Mucosa of stomach (tissue), 1 donor: ENCODE measurements around the gene CSMD2.

Experiments used
- H3K27me3 ChIP-seq: one replicate; pipeline ENCODE4 v1.7.0; 2013; ENCODE audit warnings: mild to moderate bottlenecking, low read length; ENCODE audit not compliant: control insufficient read depth, insufficient read depth
- H3K36me3 ChIP-seq: one replicate; pipeline ENCODE4 v1.7.0; 2013; ENCODE audit warnings: low read length; ENCODE audit not compliant: control insufficient read depth, insufficient read depth
- H3K4me1 ChIP-seq: one replicate; pipeline ENCODE4 v1.7.0; 2013; ENCODE audit warnings: mild to moderate bottlenecking, low read length; ENCODE audit not compliant: control insufficient read depth, insufficient read depth
- H3K4me3 ChIP-seq: one replicate; pipeline ENCODE4 v1.7.0; 2013; ENCODE audit warnings: low read length
- H3K9ac ChIP-seq: one replicate; pipeline ENCODE4 v1.7.0; 2013; ENCODE audit warnings: mild to moderate bottlenecking, low read length, moderate library complexity
- H3K9me3 ChIP-seq: one replicate; pipeline ENCODE4 v1.7.0; 2013; ENCODE audit warnings: mild to moderate bottlenecking, low read length, moderate library complexity; ENCODE audit not compliant: control insufficient read depth
- donor health status: Pancreatic carcinoma.

Gene CSMD2

GRCh38 chr1:34147301-34147700 is 17.7 kb downstream of the CSMD2 start:
- H3K9ac ChIP-seq: no peak overlapping the region
- no peaks in the 10 kb centered on the region for H3K27me3 ChIP-seq
- no peaks in the 10 kb centered on the region for H3K9me3 ChIP-seq
- no peaks in the 10 kb centered on the region for H3K4me1 ChIP-seq
- H3K4me3 ChIP-seq: no peak overlapping the region
- no peaks in the 10 kb centered on the region for H3K36me3 ChIP-seq

GRCh38 chr1:34144766-34145165 is 20.3 kb downstream of the CSMD2 start:
- Histone ChIP-seq H3K9me3 (no peaks in the 10 kb centered on the region), H3K27me3 (no peaks in the 10 kb centered on the region), H3K36me3 (no peaks in the 10 kb centered on the region), H3K4me3 (no peak overlapping the region), H3K9ac (no peak overlapping the region), H3K4me1 (no peaks in the 10 kb centered on the region)

- no peaks in the 10 kb centered on the region for H3K27me3 ChIP-seq
- H3K9me3 ChIP-seq: no peaks in the 10 kb centered on the region
- H3K36me3 ChIP-seq: no peaks in the 10 kb centered on the region
- no peaks in the 10 kb centered on the region for H3K4me1 ChIP-seq
- no peak overlapping the region for H3K4me3 ChIP-seq
- H3K9ac ChIP-seq: no peak overlapping the region
Measured at GRCh38 chr1:34143975-34144374, 21.1 kb downstream of the CSMD2 start.

DNA sequence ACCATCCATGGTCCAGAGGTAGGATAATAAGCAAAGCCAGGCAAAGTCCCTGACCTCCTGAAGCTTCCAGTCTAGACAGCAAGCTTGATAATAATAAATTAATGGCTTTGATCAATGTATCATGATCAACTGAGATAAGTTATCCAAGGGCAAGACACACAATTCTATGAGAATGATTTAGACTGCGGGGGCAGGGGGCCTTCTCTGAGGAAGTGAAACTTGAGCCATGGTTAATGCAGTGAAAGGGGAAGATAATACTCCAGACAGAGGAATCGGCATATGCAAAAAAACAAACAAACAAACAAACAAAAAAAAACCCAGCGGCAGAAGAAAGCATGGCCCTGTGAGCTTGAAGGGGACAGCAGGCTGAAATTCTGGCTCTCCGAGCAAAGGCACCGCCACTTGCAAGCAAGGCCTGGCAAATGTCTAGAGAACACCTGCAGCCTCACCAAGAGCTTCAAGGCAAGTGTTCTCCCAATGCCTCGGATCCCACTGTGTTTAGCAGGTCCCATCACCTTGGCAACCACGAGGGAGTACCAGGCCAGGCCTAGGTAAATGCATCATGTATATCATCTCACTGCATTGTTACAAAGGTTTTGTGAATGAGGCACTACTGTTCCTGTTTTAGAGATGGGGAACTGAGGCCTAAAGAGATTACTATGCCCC is 24.9 kb downstream of the CSMD2 start:
- H3K27me3 ChIP-seq: no peaks in the 10 kb centered on the region
- H3K36me3 ChIP-seq: no peaks in the 10 kb centered on the region
- H3K9ac ChIP-seq: no peak overlapping the region
- H3K4me3 ChIP-seq: no peak overlapping the region
- H3K9me3 ChIP-seq: no peaks in the 10 kb centered on the region
- H3K4me1 ChIP-seq: no peaks in the 10 kb centered on the region

- Histone ChIP-seq H3K9ac (no peak overlapping the region), H3K36me3 (no peaks in the 10 kb centered on the region), H3K9me3 (no peaks in the 10 kb centered on the region), H3K4me3 (no peak overlapping the region), H3K27me3 (no peaks in the 10 kb centered on the region), H3K4me1 (no peaks in the 10 kb centered on the region)
Measured at GRCh38 chr1:34137411-34137810, 27.6 kb downstream of the CSMD2 start.

GRCh38 chr1:34132161-34132420 is 32.9 kb downstream of the CSMD2 start:
- H3K4me3 ChIP-seq: no peak overlapping the region
- H3K27me3 ChIP-seq: no peaks in the 10 kb centered on the region
- no peaks in the 10 kb centered on the region for H3K9me3 ChIP-seq
- no peak overlapping the region for H3K9ac ChIP-seq
- no peaks in the 10 kb centered on the region for H3K36me3 ChIP-seq
- no peaks in the 10 kb centered on the region for H3K4me1 ChIP-seq

DNA sequence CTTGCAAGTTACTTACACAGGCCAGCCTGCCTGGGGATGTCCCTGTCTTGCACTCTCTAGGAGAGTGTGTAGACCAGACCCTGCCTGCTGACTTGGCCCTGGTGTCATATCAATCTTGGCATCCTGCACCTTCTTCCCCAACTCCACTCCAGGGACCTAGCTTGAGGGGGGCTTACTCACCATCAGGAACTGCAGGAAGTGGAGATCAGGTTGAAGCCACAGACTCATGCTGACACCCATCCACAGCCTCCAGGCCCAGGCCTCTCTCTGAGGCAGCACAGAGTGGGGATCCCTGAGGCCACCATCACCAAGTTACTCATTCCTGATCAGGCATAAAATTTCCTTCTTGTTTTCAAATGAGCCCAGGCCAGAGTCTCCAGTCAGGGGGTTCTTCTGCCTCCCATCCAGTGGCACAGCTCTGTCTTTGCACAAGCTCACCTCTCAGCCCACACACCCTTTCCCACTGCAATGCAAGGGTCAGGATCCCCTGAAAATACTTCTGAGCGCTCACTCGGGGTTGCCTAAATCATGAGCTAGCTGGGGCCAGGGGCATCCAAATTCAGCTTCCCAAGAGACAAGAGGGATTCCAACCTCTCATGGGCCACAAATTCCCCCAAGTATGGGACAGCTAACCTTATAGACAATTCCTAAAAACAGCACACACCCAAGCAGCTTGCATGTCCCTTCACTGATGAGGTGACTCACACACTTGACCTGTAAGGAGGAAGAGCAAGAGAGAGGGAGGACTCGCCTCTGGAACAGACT is 33.5 kb downstream of the CSMD2 start:
- H3K9ac ChIP-seq: no peak overlapping the region
- H3K4me3 ChIP-seq: no peak overlapping the region
- no peaks in the 10 kb centered on the region for H3K36me3 ChIP-seq
- H3K9me3 ChIP-seq: no peaks in the 10 kb centered on the region
- H3K27me3 ChIP-seq: no peaks in the 10 kb centered on the region
- no peaks in the 10 kb centered on the region for H3K4me1 ChIP-seq

- H3K9ac ChIP-seq: no peak overlapping the region
- H3K9me3 ChIP-seq: no peaks in the 10 kb centered on the region
- H3K36me3 ChIP-seq: no peaks in the 10 kb centered on the region
- H3K27me3 ChIP-seq: no peaks in the 10 kb centered on the region
- H3K4me3 ChIP-seq: no peak overlapping the region
- no peaks in the 10 kb centered on the region for H3K4me1 ChIP-seq
Measured at GRCh38 chr1:34130306-34130705, 34.7 kb downstream of the CSMD2 start.

GRCh38 chr1:34129630-34130029 is 35.4 kb downstream of the CSMD2 start:
- H3K27me3 ChIP-seq: no peaks in the 10 kb centered on the region
- no peak overlapping the region for H3K9ac ChIP-seq
- no peaks in the 10 kb centered on the region for H3K9me3 ChIP-seq
- H3K4me1 ChIP-seq: no peaks in the 10 kb centered on the region
- no peak overlapping the region for H3K4me3 ChIP-seq
- no peaks in the 10 kb centered on the region for H3K36me3 ChIP-seq

GRCh38 chr1:34128186-34128889 is 36.7 kb downstream of the CSMD2 start:
- no peaks in the 10 kb centered on the region for H3K4me1 ChIP-seq
- no peak overlapping the region for H3K9ac ChIP-seq
- no peaks in the 10 kb centered on the region for H3K9me3 ChIP-seq
- H3K4me3 ChIP-seq: no peak overlapping the region
- H3K27me3 ChIP-seq: no peaks in the 10 kb centered on the region
- H3K36me3 ChIP-seq: no peaks in the 10 kb centered on the region

DNA sequence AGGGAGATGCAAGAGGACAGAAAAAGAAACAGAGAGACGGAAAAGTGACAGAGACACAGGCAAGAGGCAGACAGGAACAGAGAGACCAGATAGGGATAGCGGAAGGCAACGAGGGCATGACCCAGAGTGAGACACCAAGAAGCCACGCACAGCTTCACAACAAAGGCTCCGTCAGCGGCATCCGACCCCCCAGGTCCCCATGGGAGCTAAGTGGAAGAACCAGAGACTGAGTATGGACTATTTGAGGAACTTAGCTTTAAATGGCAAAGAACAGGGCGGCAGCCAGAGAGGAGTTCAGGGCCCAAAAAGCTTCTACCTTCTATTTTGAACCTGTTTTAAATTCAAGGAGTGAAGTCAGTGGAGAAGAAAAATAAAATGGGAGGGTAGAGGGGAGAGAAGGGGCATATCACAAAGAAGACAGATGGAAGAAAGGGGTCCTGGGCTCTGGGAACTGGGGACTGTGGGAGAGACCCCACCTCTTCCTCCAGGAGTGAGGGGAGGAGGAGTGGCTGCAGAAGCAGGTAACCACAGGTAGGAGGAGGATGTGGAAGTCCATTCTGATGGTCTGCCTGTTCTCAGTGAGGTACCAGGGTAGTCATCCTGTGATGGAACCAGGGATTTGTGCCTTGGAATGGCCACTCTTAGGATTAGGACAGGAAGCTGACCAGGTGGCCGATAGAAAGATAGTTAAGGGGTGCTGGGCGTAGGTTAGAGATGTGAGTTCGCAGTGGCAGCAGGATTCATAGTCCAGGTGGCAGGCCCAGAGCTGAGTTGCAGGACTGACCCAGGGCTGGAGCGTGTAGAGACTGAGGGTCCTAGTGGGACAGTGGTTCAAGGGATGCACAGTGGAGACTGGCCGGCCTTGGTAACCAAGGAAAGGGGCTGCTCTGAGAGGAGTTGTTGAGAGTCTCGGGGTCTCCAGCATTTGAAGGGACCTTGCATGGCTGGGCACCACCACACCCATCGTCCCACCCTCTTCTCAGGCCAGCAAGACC is 37.7 kb downstream of the CSMD2 start:
- Histone ChIP-seq H3K9me3 (no peaks in the 10 kb centered on the region), H3K4me3 (no peak overlapping the region)

More for the DNA sequence above, 37.7 kb downstream of the CSMD2 start:
- Histone ChIP-seq H3K4me1 (no peaks in the 10 kb centered on the region), H3K27me3 (no peaks in the 10 kb centered on the region), H3K36me3 (no peaks in the 10 kb centered on the region), H3K9ac (no peak overlapping the region)
